Right atrium auricular region (tissue), 2 donors: ENCODE measurements around the gene MCC. TPM values are rescaled to one million over a fixed set of nuclear protein-coding genes. Genes with fewer than 3 reads are reported as not detected.

Source experiments
- DNase-seq: peaks from one replicate; pipeline ENCODE4 v3.0.0-alpha.2; 2019; ENCODE audit warnings: low spot score
- H3K27ac ChIP-seq, 2 donors: fragments of 200-600 bp; sonication (generic); 1 replicate in 1 of 2; 2 replicates in 1 of 2; pipeline ENCODE4 v1.5.1; 2016 to 2019
- H3K27me3 ChIP-seq, 2 donors: fragments of 200-600 bp; sonication (generic); one replicate each; pipeline versions ENCODE4 v1.5.1 to v1.6.0; 2017 to 2019
- H3K36me3 ChIP-seq: fragments of 200-600 bp; sonication (generic); one replicate; pipeline ENCODE4 v1.5.1; 2016
- H3K4me1 ChIP-seq, 2 donors: fragments of 200-600 bp; sonication (generic); one replicate each; pipeline versions ENCODE4 v1.5.1 to v1.6.0; 2017 to 2019
- H3K4me3 ChIP-seq, 2 donors: fragments of 200-600 bp; sonication (generic); 1 replicate in 1 of 2; 2 replicates in 1 of 2; pipeline ENCODE4 v1.5.1; 2017 to 2019; ENCODE audit warnings: mild to moderate bottlenecking in 1 of 2, moderate library complexity in 1 of 2
- H3K9me3 ChIP-seq, 2 donors: fragments of 200-600 bp; sonication (generic); one replicate each; pipeline ENCODE4 v1.5.1; 2019
- CTCF ChIP-seq, 2 donors: fragments of 200-600 bp; sonication (generic); IDR thresholded peaks; one replicate each; pipeline ENCODE4 v1.5.1; 2019; ENCODE audit warnings: antibody characterized with exemption in 2 of 2
- total RNA-seq, 2 donors: library from RNA; depleted of rRNA; stranded (reverse); fragments of >200 nt; gene quantifications; one replicate each; pipeline ENCODE4 v1.1.0, GENCODE V29; 2016

Gene MCC
- total RNA-seq, 2 donors from 2014 or later = 28.8 to 31.7 TPM

GRCh38 chr5:113523168-113523567, 34.9 kb upstream of the MCC start:
- H3K9me3 ChIP-seq = no peaks in the 10 kb centered on the region
- H3K27me3 ChIP-seq = no peaks in the 10 kb centered on the region
- no peak overlapping the region for H3K4me3 ChIP-seq
- no peak for DNase-seq
- TF ChIP-seq CTCF (IDR thresholded peaks at IDR 0.05) = no peak
- H3K27ac ChIP-seq = no peak overlapping the region
- H3K36me3 ChIP-seq = no peaks in the 10 kb centered on the region
- H3K4me1 ChIP-seq = peaks cover 0 to 13% of the 10 kb centered on the region in 2 donors

- peaks cover 0 to 22% of the 10 kb centered on the region in 2 donors for H3K4me1 ChIP-seq
- DNase-seq = no peak
- no peak overlapping the region for H3K4me3 ChIP-seq
- TF ChIP-seq CTCF (IDR thresholded peaks at IDR 0.05) = no peak
- H3K27me3 ChIP-seq = no peaks in the 10 kb centered on the region
- H3K27ac ChIP-seq = no peak overlapping the region
- H3K36me3 ChIP-seq = no peaks in the 10 kb centered on the region
- H3K9me3 ChIP-seq = no peaks in the 10 kb centered on the region
These were observed 32.6 kb upstream of the MCC start for GRCh38 chr5:113520899-113521298.

- TF ChIP-seq CTCF (IDR thresholded peaks at IDR 0.05) = no peak
- Histone ChIP-seq H3K4me1 (peaks cover 0 to 27% of the 10 kb centered on the region in 2 donors), H3K27me3 (no peaks in the 10 kb centered on the region), H3K27ac (no peak overlapping the region), H3K36me3 (no peaks in the 10 kb centered on the region), H3K4me3 (no peak overlapping the region), H3K9me3 (no peaks in the 10 kb centered on the region)
- no peak for DNase-seq
These were observed 32.2 kb upstream of the MCC start for GRCh38 chr5:113520429-113520828.

GRCh38 chr5:113519412-113519811, 31.2 kb upstream of the MCC start:
- Histone ChIP-seq H3K36me3 (no peaks in the 10 kb centered on the region), H3K27ac (no peak overlapping the region), H3K4me3 (no peak overlapping the region), H3K9me3 (no peaks in the 10 kb centered on the region), H3K4me1 (peaks cover 0 to 31% of the 10 kb centered on the region in 2 donors), H3K27me3 (no peaks in the 10 kb centered on the region)
- no peak for TF ChIP-seq CTCF (IDR thresholded peaks at IDR 0.05)
- DNase-seq = no peak

- H3K4me3 ChIP-seq = no peak overlapping the region
These were observed 30.6 kb upstream of the MCC start for GRCh38 chr5:113518884-113519283.

More at GRCh38 chr5:113518884-113519283, 30.6 kb upstream of the MCC start:
- Histone ChIP-seq H3K36me3 (no peaks in the 10 kb centered on the region), H3K27ac (no peak overlapping the region), H3K4me1 (peaks cover 0 to 28% of the 10 kb centered on the region in 2 donors), H3K27me3 (no peaks in the 10 kb centered on the region), H3K9me3 (no peaks in the 10 kb centered on the region)
- DNase-seq = no peak
- TF ChIP-seq CTCF (IDR thresholded peaks at IDR 0.05) = no peak
